Islet of Langerhans (tissue), 1 donor: ENCODE results near the gene COIL.

Source experiments
- FAIRE-seq: peaks from one replicate; lab custom pipeline; 2011; peaks lifted over from hg19 to GRCh38; lab: Jason Lieb, UNC

The COIL gene

GRCh38 chr17:56935461-56935860 lies 25.4 kb downstream of the COIL start:
- FAIRE-seq = no peak

GRCh38 chr17:56934280-56934679 lies 26.6 kb downstream of the COIL start:
- FAIRE-seq = no peak

- FAIRE-seq = no peak
Observed at GRCh38 chr17:56933868-56934267, 27.0 kb downstream of the COIL start.

- no peak for FAIRE-seq
Observed at GRCh38 chr17:56933151-56933745, 27.6 kb downstream of the COIL start.

GRCh38 chr17:56930739-56931337 lies 30.0 kb downstream of the COIL start:
- no peak for FAIRE-seq

- FAIRE-seq = no peak
Observed at GRCh38 chr17:56929362-56929969, 31.4 kb downstream of the COIL start.

GRCh38 chr17:56928586-56928985 lies 32.3 kb downstream of the COIL start:
- FAIRE-seq = no peak

GRCh38 chr17:56926704-56927103 lies 34.1 kb downstream of the COIL start:
- FAIRE-seq = no peak

GRCh38 chr17:56926270-56926669 lies 34.6 kb downstream of the COIL start:
- no peak for FAIRE-seq

- no peak for FAIRE-seq
Observed at GRCh38 chr17:56925088-56925487, 35.8 kb downstream of the COIL start.

- no peak for FAIRE-seq
Observed at GRCh38 chr17:56919717-56920116, 41.1 kb downstream of the COIL start.

GRCh38 chr17:56918916-56919315 lies 41.9 kb downstream of the COIL start:
- FAIRE-seq = no peak

- FAIRE-seq = no peak
Observed at GRCh38 chr17:56917559-56918296, 43.1 kb downstream of the COIL start.

GRCh38 chr17:56914581-56915273 lies 46.1 kb downstream of the COIL start:
- FAIRE-seq = no peak

- FAIRE-seq = no peak
Observed at GRCh38 chr17:56913867-56914580, 46.8 kb downstream of the COIL start, which contains the start of gene TRIM25. Gene TRIM25, minus strand, starts transcription at chr17:56914049. Its CDS starts 61 bp downstream, at chr17:56913988.

GRCh38 chr17:56913353-56913866 lies 47.4 kb downstream of the COIL start:
- FAIRE-seq = no peak

- no peak for FAIRE-seq
Observed at GRCh38 chr17:56913000-56913311, 47.9 kb downstream of the COIL start.

GRCh38 chr17:56912105-56912999 lies 48.5 kb downstream of the COIL start:
- FAIRE-seq = no peak

GRCh38 chr17:56910509-56911235 lies 50.2 kb downstream of the COIL start:
- no peak for FAIRE-seq
